Fibroblast of the conjunctiva (primary cell): ENCODE measurements around the gene HASPIN.
A peak's percentile ranks its signal among the peaks of the same experiment; 100 is the strongest.

Source experiments
- DNase-seq: peaks from one replicate; pipeline ENCODE4 v3.0.0-alpha.2; 2010; ENCODE audit warnings: low read depth

The HASPIN gene

DNA sequence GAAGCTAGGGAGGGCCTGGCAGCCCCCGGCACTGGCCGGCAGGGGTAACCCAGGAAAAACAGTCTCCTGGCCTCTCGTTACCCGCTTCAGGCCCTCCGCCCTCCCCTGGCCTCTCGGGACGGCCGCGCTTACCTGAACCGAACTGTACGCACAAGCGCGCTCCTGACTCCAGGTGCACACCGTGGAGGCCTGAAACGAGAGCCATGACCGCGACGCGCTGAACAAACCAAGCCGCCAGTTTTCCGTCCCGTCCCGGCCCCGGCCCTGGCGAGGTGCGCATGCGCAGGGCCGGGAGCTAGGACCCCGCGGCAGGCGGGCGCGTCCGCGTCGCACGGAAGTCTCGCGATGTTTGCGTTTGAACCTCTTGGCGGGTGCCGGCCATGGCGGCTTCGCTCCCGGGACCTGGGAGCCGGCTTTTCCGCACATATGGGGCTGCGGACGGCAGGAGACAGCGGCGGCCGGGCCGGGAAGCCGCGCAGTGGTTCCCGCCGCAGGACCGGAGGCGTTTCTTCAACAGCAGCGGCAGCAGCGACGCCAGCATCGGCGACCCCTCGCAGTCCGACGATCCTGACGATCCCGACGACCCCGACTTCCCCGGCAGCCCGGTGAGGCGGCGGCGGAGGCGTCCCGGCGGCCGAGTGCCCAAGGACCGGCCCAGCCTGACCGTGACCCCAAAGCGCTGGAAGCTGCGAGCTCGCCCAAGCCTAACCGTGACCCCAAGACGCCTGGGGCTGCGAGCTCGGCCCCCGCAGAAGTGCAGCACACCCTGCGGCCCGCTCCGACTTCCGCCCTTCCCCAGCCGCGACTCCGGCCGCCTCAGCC lies at the start of gene HASPIN:
Gene HASPIN, plus strand, starts transcription at position 348 of the 822 bp plus-strand sequence. Its CDS starts 33 bp downstream, at position 381.
- peak; percentile 77 for DNase-seq

DNA sequence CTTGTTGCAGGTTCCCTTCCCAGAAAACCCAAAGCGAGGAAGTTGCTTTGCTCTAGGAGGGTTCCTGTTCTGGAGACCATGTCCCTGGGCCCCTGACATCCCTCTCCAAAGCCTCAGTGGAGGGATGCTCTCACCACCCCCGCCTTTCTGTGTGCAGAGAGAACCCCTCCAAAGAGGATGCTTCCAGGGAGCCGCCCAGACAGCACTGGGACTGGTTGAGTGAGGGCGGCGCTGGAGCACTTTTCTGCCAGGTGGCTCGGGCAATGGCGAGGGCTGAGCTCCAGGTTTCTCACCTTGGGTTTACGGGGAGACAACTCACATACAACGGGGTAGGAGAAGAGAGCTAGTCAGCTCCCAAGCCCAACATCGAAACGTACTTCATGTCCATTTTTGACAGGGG lies 47.8 kb upstream of the HASPIN start:
- DNase-seq, result no peak

DNA sequence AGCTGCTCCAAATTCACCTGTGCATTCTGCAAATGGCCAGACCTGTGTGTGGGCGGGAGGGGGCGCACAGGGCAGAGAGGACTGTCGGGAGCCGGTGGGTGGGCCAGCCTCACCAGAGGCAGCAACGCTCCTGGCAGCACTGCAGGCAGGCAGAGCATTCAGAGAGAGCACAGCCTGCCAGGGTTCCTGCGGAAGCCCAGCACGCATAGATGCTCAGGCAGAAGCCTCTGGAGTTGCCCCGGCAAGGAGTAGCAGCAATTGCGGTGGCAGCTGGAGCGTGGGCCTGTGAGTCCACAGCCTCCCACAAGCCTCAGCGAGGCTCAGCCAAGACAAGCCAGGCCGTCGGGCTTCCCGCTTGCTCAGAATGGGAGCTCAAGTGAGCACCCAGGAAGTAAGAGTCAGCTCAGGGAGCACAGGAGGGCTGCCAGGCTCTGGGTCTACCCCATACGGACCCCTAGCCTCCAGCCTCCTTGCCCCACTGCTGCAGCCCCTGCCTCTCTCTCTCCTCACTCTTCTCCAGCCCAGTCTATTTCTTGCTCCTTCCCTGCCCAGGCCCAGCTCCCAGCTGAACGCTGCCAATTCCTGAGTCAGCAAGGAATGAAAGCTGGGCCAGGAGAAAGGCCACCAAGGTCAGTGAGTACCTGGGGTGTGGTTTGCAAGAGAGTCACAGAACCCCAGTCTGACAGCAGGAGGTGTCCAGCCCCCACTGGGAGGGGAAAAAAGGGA lies 45.4 kb upstream of the HASPIN start:
- DNase-seq, result no peak

DNA sequence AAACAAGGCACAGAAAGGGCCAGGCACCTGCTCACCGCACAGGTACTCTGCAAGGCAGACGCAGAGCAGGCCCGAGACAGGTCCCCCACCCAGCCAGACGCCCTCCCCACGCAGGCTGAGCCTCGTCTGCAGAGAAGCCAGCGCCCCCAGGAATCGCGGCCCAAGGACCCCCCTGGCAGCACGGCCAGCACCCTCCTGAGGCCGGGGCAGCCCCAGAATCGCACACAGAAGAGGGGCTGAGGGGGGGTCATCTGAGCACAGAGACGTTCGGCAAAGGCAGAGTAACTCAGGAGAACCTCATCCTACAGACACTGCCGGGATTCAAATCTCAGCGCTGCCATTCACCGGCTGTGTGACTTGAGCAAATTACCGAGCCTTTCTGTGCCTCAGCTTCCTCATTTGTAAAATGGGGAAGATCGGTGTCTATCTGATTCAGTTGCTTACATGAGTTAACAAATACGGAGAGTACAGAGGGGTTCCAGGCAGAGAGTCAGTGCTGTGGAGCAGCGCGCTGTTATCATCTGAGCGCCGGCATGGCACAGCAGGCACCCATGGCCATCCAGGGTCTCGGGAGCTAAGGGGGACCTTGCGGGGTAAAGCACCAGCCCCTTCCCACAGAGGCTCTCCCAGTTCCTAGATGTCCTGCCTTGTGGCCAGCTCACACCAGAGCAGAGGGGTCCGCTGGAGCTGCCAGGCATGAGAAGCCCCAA lies 44.7 kb upstream of the HASPIN start:
- no peak for DNase-seq

DNA sequence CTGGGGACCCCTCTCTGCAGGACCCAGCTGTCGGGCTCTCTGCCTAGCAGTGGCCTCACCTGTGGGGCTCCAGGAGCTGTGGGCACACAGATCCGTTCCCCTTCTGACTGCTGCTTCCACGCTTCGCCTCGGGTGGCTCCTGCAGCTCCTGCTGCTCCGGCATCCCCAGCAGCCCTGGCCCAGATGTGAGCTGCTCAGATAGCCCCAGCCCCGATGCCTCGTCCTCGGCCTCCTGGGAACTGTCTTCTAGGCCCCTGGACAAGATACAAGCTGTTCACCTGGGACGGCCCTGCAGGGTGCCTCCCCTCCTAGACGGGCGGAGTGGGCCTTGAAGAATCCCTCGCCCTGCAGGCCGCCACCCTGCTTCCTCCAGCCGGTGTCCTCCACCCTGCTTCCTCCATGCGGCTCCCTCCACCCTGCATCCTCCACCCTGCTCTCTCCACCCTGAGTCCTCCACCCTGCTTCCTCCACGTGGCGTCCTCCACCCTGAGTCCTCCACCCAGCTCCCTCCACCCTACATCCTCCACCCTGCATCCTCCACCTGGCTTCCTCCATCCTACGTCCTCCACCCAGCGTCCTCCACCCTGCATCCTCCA lies 44.1 kb upstream of the HASPIN start:
- no peak for DNase-seq

DNA sequence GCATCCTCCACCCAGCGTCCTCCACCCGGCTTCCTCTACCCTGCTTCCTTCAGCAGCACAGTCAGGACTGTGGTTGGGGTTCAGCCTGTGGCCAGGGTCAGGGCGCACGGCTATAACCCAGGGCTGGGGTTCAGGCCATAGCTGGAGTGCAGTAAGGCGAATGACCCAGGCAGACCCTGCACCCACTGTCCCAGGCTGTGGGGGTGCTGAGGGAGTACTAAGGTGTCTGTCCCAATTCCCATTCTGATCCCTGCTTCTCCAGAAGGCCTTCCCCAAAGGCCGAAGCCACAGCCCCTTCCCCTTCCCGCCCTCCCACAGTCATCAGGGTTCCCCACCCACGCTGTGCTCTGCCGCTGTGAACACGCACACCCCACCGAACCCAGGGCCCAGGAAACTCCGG lies 42.6 kb upstream of the HASPIN start:
- DNase-seq, result no peak

DNA sequence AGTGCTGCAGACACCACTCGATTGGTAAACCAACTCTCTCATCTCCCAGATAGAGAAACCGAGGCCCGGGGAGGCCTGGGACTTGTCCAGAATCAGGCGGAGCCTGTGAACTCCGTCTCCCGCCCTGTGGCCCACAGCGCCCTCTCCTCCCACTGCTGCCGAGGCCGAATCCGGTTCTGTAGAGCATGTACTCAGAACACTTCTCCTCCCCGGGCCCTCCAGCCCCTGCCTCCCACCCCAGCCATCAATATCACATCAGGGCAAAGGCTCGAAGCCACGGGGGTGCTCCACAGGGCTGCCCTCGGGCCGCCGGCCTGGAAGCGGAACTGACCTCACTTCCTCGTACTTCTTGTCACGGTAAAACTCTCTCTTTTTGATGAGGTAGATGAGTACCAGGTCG lies 42.1 kb upstream of the HASPIN start:
- DNase-seq, result no peak

DNA sequence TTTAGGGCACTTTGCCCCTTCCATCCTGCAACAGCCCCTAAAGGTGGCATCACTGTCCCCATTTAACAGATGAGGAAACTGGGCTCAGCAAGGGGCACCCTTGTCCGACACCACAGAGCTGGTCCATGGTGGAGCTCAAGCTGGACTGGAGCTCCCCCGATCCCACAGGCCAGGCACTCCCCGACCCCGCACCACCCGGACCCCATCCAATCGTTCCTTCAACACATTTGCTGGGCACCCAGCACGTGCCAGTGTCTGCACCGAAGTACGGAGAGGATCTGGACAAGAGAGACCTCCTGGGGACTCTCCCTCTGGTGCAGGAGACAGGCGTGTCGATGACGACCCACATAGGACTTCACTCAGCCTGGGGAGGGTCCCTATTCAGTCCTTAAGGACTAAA lies 41.7 kb upstream of the HASPIN start:
- no peak for DNase-seq

DNA sequence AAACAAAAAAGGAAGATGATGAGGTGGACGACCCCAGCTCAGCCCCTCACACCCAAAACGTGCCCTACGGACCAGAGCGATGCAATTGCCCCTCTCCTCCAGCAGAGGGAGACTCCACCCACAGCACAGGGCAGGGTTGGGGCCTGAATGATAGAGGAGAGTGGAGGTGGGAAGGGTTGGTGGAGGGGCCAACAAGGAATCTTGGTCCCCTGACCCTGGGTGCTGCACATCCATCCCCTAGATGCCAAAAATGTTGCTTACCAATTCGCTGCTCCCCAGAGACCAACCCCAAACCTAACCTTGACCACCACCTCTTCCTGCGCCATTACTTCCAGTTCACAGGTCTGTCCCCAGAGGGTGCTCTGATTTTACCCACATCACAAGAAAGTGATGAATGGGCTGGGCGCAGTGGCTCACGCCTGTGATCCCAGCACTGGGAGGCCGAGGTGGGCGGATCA lies 40.6 kb upstream of the HASPIN start:
- DNase-seq, result no peak

DNA sequence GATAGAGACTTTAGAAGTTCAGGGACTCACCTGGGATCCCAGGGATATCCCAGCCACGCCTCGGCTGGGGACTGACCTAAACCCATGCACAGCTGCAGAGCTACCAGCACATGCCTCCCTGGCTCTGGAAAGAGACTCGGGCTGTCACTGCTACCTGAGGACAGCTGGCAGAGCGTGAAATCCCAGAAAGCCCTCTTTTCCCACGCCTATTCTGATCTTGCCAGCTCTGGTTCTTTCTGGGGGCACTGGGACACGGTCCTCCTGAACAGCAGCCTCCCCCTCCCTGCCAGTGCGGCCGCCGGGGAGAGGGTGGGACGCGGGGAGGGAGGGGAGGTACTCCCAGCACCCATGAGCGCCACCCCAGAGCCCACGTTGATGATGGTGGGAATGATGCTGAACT lies 38.5 kb upstream of the HASPIN start:
- no peak for DNase-seq

DNA sequence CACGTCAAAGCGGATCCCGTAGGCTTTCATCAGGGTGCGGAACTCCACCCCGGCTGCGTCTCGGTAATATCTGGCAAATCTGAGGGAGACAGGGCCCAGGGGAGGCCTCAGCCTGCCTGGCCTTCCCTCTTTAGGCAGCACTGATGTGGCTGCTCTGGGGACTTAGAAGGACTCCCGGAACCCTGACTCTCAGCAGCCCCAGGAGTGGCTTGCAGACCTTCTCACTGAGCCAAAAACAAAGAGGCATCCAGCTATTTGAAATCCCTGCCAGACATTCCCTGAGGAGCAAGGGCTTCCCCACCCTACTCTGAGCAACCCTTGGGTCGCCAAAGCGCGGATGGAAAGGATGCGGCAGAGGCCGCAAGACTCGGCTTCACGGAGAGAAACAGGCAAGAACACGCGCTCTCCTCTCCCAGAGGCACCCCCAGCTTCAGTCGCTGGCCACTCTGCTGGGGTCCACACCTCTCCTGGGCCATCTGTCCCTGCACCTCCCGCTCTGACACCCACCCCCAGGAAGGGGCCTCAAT lies 35.6 kb upstream of the HASPIN start:
- no peak for DNase-seq

DNA sequence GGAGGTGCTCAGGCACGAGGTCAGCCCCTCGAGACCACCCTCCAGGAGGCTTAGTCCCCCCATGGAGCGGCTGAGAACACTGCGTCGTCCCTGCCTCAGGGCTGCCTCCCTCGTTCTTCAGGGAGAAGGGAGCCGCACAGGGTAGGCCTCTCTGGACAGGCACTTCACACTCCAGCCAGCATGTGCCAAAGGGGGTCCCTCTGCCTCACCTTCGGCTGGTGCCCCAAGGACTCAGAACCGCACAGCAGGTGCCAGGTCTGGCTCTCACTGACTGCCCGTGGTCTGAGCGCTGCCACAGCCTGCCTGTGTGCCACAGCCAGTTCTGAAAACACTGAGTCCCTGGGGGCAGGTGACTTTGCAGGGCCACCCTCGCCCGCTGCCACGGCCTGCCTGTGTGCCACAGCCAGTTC lies 34.8 kb upstream of the HASPIN start:
- no peak for DNase-seq

DNA sequence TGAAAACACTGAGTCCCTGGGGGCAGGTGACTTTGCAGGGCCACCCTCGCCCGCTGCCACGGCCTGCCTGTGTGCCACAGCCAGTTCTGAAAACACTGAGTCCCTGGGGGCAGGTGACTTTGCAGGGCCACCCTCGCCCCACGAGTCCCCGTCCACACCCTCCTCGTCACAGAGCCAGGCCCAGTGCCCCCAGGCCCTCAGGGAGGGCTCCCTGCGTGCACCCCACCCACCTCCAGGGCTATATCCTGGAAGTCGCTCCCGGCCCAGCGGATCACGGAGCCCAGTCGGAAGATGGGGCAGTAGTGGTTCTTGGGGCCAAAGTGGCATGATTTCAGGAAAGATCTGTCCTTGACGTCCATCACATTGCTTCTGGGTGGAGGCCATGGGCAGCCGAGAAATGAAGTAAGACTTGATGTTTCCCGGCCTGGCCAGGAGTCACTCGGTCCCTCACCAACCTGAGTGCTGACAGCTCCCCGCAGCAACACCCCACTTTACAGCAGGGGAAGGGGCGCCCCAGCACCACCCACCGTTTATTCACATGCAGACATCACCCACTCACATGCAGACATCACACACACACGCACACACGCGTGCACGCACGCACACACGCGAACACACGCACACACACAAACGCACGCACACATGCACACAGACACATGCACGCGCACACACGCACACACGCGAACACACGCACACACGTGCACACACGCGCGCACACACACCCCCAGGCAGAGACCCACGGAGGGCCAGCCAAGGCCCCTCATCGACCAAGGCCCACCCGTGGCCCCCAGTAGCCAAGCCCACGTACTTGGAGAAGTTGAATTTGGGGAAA lies 34.2 kb upstream of the HASPIN start:
- no peak for DNase-seq

DNA sequence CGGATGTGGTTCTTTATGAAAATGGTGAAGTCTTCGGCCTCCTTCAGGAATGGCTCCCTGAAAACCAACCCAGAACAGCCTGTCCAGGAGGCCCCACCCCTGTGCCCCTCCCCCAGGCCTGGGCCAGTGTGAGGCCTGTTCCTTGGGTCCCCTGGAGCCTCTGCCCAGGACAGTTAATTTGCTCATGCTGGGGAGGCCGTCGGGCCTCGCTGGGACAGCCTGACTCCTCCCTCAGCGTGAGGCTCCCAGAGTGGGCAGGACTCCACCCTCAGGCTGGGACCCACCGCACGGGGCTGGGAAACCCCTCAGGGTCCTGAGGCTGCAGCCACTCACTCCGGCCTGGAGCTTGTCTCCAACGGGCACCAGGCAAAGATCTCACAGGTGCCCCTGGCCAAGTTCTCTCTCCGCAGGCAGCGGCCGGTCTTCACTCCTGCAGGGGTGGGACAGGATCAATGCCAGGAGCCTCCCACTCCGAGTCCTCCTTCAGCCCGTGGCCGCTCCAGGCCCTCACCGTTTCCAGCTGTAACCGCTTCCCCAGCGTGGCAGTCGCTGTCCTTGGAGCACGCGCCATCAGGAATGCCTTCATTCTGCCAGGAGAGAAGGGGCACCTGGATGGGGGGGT lies 33.5 kb upstream of the HASPIN start:
- no peak for DNase-seq

DNA sequence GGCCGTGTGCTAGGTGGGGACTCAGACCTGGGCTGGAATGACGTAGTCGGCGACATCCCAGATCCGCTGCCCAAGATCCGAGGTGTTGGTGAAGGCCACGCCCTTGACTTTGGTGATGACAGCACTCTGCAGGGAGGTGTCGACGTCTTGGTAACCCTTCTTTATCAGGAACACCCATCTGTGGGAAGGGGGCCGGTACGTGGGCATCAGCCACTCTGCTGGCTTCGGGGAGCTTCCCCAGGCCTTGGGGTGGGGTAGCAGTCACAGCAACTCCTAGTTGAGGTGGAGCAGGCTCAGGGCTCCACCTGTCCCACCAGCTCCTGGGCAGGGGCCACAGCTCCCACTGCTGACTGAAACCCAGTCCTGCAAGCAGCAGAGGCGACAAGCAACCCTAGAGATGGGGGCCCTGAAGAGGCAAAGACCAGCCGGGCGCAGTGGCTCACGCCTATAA lies 32.1 kb upstream of the HASPIN start:
- DNase-seq, result no peak

DNA sequence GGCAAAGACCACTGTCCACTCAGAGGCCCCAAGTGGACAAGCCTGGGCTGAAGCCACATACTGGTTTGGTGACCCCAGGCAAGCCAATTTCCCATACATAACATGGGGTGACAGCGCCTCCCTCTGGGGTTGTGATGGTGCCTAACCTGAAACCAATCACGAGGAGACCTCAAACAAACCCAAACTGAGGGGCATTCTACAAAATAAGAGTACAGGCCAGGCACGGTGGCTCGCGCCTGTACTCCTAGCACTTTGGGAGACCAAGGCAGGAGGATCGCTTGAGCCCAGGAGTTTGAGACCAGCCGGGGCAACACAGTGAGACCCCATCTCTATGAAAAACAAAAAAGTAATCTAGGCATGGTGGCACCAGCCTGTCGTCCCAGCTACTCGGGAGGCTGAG lies 31.4 kb upstream of the HASPIN start:
- DNase-seq, result no peak

DNA sequence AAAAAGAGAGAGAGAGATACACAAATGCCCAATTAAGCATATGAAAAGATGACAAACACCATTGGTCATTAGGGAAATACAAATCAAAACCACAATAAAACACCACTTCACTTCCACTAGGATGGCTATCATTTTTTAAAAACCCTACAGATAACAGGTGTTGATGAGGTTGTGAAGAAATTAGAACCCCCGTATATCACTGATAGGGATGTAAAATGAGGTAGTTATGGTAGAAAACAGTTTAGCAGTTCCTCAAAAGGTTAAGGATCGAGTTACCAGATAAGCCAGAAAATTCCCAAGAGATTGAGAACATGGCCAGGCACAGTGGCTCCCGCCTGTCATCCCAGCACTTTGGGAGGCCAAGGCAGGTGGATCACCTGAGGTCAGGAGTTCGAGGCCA lies 30.6 kb upstream of the HASPIN start:
- no peak for DNase-seq

DNA sequence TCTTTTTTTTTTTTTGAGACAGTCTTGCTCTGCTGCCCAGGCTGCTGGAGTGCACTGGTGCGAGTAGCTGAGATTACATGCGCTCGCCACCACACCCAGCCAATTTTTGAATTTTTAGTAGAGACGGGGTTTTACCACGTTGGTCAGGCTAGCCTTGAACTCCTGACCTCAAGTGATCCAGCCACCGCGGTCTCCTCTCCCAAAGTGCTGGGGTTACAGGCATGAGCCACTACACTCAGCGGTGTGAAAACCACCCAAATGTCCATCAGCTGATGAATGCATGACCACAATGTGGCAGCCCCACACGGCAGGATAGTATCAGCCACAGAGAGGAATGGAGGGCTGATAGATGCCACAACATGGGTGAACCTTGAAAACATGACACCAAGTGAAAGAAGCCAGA lies 29.9 kb upstream of the HASPIN start:
- no peak for DNase-seq

DNA sequence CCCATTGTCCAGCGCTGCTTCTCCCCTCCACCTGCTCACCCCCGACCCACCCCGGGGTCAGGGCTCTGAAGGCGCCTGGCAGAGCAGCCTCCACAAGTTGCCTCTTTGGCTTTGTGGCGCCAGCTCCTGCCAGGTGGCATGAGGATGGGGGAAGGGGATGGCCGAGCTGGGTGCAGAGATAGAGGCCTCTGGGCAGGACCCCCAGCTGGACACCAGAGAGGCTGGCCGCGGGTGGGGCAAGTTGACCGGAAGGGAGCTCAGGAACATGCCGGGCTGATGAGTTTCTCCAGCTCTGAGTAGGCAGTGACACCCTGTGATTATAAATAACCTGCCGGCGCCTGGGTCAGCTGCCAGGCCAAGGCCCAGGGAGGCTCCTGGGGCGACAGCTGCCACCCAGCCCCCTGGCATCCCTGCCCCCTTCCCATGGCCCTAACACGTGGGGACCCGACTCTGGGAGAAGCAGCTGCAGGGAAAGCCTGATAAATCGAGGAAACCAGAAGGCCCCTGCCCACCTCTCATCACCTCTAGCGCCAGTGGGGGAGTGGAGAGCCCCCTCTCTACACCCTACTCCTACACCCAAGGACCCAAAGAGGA lies 28.5 kb upstream of the HASPIN start:
- no peak for DNase-seq

DNA sequence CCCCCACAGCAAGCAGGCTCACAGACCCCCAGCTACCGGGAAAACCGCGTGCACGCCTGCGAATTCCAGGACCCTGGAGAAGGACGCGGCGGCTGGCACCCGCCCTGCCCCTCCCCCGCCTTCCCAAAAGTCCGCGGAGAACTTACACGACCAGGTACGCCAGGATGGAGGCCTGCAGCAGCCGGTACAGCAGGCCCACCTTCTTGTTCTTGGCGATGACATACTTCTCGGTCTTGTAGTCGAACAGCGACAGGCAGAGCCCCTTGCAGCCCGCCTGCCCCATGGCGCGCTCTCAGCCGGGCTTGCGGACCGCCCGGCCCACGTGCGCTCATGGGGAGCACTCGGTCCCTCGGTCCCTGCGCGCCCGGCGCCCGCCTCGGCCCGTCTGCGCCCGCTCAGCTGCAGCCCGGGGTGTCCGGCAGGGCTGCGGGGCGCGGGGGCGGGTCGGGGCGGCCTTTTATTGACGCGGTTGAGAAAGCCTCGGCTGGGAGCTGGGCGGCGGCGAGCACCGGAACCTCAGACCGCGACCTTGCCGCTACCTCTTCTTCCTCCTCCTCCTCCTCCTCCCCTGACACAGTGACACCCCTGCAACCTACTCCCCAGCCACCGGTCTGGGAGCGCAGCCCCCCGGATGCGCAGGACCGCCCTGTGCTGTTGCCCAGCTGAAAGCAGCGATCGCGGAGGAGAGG lies 27.8 kb upstream of the HASPIN start, which contains the start of gene P2RX5:
Gene P2RX5, minus strand, starts transcription at position 433 of the 689 bp plus-strand sequence. Its CDS starts 150 bp downstream, at position 283.
- DNase-seq, result no peak
